HFFc6 (cell line): Measurements from ENCODE around the gene INPP5J. TPM values are rescaled to one million over a fixed set of nuclear protein-coding genes. Genes with fewer than 3 reads are reported as not detected.

ENCODE experiments used
- DNase-seq: peaks from one replicate; pipeline ENCODE4 v3.0.0-alpha.2; 2018
- H3K27ac Mint-ChIP-seq: 2 replicates; pipeline ENCODE4 v1.8.0; 2020; ENCODE audit warnings: mild to moderate bottlenecking, mixed read lengths
- H3K27me3 Mint-ChIP-seq: 2 replicates; pipeline ENCODE4 v1.8.0; 2021; ENCODE audit warnings: mild to moderate bottlenecking, moderate library complexity, mixed read lengths; ENCODE audit not compliant: insufficient read depth
- H3K36me3 Mint-ChIP-seq: 2 replicates; pipeline ENCODE4 v1.8.0; 2021; ENCODE audit warnings: low read depth, mixed read lengths
- H3K4me1 Mint-ChIP-seq: 2 replicates; pipeline ENCODE4 v1.8.0; 2020; ENCODE audit warnings: low read depth, mixed read lengths
- H3K4me3 Mint-ChIP-seq: 2 replicates; pipeline ENCODE4 v1.8.0; 2020; ENCODE audit warnings: mild to moderate bottlenecking, moderate library complexity, mixed read lengths
- H3K9me3 Mint-ChIP-seq: 2 replicates; pipeline ENCODE4 v1.8.0; 2020; ENCODE audit warnings: mild to moderate bottlenecking, mixed read lengths
- CTCF ChIP-seq: fragments of 200-600 bp; sonication (generic); IDR thresholded peaks from 2 replicates; pipeline ENCODE4 v1.5.0; 2021; ENCODE audit warnings: antibody characterized with exemption, mild to moderate bottlenecking
- total RNA-seq, 6 experiments: library from RNA; stranded (reverse); fragmentation: NEBNext Ultra II Directional; extraction: Animal tissue kit (Norgen Biotek cat#: 25700); gene quantifications; 2 replicates in 1 of 6; 3 replicates in 5 of 6; pipeline ENCODE4 v1.2.3, GENCODE V29; 2021

The INPP5J gene
- total RNA-seq, 6 experiments from 2014 or later, result 0.69 to 1.6 (median 1.0) TPM

- peaks cover 23% of the 10 kb centered on the region for H3K36me3 Mint-ChIP-seq
- no peak for TF ChIP-seq CTCF
- peaks cover 39% of the 10 kb centered on the region for H3K4me1 Mint-ChIP-seq
- peaks cover 2% of the 10 kb centered on the region for H3K27me3 Mint-ChIP-seq
- H3K9me3 Mint-ChIP-seq, result no peaks in the 10 kb centered on the region
- H3K4me3 Mint-ChIP-seq, result no peak overlapping the region
- peak overlapping the region; percentile 18; the same call in 1 of the 2 replicates for H3K27ac Mint-ChIP-seq
- no peak for DNase-seq
Observed at GRCh38 chr22:31079095-31079642, 43.6 kb upstream of the INPP5J start.

- H3K4me1 Mint-ChIP-seq, result peaks cover 44% of the 10 kb centered on the region
- no peaks in the 10 kb centered on the region; the same call in 1 of the 2 replicates for H3K27me3 Mint-ChIP-seq
- H3K36me3 Mint-ChIP-seq, result peaks cover 26% of the 10 kb centered on the region
- TF ChIP-seq CTCF, result no peak
- no peaks in the 10 kb centered on the region for H3K9me3 Mint-ChIP-seq
- H3K4me3 Mint-ChIP-seq, result peak overlapping the region; percentile 94
- no peak for DNase-seq
- H3K27ac Mint-ChIP-seq, result peak overlapping the region; percentile 94
Observed at GRCh38 chr22:31080164-31080847, 42.5 kb upstream of the INPP5J start.

DNA sequence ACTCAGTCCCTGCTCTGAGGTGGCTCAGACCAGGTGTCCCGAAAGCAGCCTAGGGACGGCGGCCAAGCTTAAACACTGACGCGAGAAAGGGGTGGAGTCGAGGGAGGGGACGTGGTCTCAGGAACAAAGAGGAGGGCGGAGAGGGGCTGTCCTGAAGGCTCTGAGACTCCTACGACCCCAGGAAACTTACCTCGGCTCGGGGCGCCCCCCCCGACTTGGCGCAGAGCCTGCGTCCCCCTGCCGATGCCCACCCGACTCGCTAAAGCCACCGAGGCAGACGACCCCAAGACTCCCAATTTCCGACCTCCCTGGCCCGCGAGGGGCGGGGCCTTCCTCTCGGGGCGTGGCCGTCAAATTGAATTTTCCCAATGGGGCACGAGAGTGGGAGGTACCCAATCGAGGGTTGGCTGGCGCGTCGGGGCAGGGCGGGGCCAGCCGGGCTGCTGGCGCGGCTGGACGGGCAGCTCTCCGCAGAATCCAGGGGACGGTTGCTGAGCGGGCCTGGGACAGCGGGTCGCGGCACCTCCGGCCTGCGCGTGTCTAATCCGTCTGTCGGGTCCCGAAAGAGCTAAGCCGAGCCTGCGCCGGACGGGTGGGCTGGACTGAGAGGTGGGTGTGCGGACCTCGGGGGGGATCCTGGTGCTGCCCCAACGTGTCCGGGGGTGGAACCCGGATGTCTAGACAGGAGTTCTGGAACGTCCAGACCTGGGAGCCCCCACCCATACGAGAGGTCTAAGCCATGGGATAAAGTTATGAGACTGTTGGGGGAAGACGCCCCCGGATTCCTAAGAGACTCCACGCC lies 41.7 kb upstream of the INPP5J start, which contains the start of gene SMTN:
SMTN (plus strand) TSS at position 471 of the 802 bp plus-strand sequence. CDS start 1,941 bp downstream, outside the sequence.
- no peaks in the 10 kb centered on the region; the same call in 1 of the 2 replicates for H3K27me3 Mint-ChIP-seq
- TF ChIP-seq CTCF, result peak; percentile 20; the same call in 1 of the 2 replicates
- H3K36me3 Mint-ChIP-seq, result peaks cover 26% of the 10 kb centered on the region
- peak within 1 kb of the TSS; percentile 94 for H3K4me3 Mint-ChIP-seq
- peak within 1 kb of the TSS; percentile 94 for H3K27ac Mint-ChIP-seq
- H3K9me3 Mint-ChIP-seq, result no peaks in the 10 kb centered on the region
- DNase-seq, result peak; percentile 79
- peaks cover 48% of the 10 kb centered on the region for H3K4me1 Mint-ChIP-seq

GRCh38 chr22:31081963-31082605 lies 40.7 kb upstream of the INPP5J start:
- peaks cover 26% of the 10 kb centered on the region for H3K36me3 Mint-ChIP-seq
- H3K27me3 Mint-ChIP-seq, result no peaks in the 10 kb centered on the region; the same call in 1 of the 2 replicates
- peak; percentile 59 for DNase-seq
- peaks cover 58% of the 10 kb centered on the region for H3K4me1 Mint-ChIP-seq
- peak overlapping the region; percentile 94 for H3K27ac Mint-ChIP-seq
- H3K4me3 Mint-ChIP-seq, result peak overlapping the region; percentile 94
- TF ChIP-seq CTCF, result no peak
- H3K9me3 Mint-ChIP-seq, result no peaks in the 10 kb centered on the region

- Mint-ChIP-seq H3K36me3 (peaks cover 26% of the 10 kb centered on the region), H3K4me1 (peaks cover 58% of the 10 kb centered on the region), H3K27me3 (no peaks in the 10 kb centered on the region; the same call in 1 of the 2 replicates), H3K27ac (peak overlapping the region; percentile 94), H3K4me3 (peak overlapping the region; percentile 94), H3K9me3 (no peaks in the 10 kb centered on the region)
- TF ChIP-seq CTCF, result peak; percentile 94
- DNase-seq, result peak; percentile 58
Observed at GRCh38 chr22:31082606-31083376, 40.0 kb upstream of the INPP5J start.
